Measurements from ENCODE around the gene PDIK1L.

The PDIK1L gene

DNA sequence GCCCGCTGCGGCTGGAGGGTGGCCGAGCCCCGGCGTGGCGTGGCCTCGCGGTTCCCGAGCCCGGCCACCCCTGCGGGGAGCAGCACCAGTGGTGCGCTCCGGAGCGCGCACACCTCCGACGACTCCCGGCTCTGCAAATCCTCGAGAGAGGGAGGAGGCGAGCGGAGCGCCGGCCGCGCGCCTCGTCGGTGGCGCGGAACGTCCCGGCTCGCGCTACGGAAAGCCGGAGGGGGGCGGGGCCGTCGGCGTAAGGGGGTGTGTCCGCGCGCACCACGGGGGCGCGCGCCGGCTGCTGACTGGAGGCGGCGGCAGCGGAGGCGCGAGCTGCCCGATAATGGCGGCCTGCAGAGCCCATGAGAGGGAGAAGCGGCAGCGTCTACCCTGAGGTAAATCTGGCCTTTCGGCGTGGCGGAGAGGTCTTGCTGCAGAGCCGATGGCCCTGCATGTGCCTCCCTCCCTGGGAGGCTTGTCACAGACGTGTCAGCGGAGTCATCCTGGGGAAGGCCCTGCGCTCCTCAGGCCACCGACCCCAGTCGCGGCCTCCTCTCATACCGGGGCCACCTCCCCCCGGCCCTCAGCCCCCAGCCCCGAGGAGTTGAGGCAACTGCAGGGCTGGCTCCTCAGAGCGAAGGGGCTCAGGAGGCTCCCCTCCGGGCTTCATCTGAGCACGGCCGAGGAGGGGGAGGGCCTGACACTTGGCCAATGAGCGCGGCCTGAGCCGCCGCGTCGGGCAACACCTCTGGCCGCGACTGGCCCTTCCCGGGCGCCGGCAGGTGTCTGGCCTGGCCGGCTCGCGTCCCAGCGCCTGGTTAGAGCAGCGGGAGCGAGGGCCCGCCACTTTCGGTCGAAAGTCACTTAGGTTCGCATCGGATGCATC lies at the start of gene PDIK1L:
PDIK1L (plus strand) TSS at position 295 of the 877 bp plus-strand sequence. CDS start 2,485 bp downstream, outside the sequence.
- peak; percentile 94 to 95 for DNase-seq

DNA sequence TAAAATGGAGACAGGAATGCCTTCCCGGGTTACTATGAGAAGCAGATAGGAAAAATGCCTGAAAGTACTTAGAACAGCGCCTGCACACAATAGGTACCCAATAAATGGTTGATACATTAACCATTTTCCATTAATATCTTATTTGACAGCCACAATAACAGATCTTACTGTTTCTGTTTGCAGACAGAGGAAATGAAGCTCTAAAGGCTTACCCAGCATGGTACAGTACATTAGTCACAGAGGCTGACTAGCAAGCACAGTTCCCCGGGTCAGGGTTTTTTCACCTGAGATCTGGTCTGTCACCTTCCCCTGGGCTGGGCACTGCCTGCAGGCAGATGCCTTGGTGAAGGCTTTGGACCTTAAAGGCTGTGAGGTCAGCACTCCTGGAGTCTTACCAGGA lies 47.1 kb upstream of the PDIK1L start:
- DNase-seq = no peak

DNA sequence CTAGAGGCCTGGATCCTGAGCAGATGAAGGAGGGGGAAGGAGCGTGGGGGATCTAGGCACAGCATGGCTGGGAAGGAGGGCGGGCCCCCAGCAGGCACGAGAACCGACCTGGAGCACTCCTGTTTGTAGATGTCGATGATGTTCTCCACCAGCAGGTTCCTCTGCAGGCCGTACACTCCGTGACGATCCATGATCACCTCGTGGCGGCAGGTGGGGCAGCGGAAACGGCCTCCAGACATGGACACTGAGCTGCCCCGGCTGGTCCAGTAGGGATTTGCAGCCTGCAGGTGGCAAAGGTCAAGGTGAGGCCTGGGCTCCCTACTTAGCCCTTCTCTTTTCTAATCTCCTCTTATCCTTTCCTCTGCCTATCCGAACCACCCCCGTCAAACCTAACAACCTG lies 45.5 kb upstream of the PDIK1L start:
- DNase-seq = no peak

DNA sequence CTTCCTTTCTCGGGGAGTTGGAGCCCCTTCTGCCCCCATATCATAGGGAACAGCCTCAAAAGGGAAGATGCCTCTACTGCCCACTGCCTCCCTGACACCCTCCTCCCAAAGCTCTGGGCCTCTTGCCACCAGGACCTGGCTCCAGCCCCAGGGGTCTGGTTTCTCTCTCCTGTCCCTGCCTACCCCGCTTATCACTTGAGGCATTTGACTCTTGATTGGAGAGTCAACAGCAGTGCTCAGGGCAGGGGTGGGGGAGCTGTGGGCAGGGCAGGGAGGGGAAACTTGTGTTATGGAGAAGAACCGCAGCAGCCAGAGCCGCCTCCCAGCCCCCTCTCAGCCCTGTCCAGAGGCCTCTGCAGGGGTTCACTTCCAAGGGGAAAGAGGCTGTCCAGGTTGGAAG lies 44.8 kb upstream of the PDIK1L start:
- DNase-seq = no peak

DNA sequence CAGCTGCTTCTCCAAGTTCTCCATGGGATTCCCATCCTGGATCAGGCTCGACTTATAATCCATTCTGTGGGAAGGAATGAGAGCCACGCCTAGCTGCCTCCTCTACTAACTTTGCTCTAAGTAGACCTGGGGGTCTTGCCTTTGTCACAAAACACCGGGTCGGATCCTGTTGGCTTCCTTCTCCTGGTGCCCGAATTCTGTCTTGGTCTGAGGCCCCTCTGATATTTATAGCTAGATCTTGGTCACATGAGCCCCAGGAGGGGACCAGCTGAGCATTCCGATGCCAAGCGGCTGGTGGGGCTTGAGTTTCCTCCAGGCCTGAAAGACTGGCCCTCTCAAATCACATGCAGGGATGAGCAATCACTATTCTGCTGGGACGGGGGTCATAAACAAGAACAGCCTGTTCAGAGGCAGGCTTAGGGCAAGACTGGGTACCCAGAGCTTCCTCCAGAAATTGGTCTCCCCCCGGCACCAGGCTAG lies 44.2 kb upstream of the PDIK1L start, which contains the start of gene TRIM63:
TRIM63 (minus strand) TSS at position 199 of the 480 bp plus-strand sequence; CDS start at position 63, 136 bp downstream.
- DNase-seq = no peak

DNA sequence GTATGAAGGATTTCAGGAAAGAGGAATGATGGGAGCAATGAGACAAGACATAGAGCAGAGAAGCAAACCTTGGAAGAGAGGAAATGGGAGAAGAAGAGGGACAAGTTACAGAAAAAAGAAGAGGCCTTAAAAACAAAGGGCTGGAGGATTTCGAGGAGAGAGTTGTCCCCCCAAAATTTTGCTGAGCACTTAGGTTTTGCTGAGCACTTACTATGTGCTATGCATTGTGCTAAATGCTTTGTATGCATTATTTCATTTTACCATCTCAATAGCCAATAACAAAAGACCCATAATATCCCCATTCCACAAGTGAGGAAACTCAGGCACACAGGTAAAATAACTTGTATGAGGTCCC lies 41.7 kb upstream of the PDIK1L start:
- no peak for DNase-seq

DNA sequence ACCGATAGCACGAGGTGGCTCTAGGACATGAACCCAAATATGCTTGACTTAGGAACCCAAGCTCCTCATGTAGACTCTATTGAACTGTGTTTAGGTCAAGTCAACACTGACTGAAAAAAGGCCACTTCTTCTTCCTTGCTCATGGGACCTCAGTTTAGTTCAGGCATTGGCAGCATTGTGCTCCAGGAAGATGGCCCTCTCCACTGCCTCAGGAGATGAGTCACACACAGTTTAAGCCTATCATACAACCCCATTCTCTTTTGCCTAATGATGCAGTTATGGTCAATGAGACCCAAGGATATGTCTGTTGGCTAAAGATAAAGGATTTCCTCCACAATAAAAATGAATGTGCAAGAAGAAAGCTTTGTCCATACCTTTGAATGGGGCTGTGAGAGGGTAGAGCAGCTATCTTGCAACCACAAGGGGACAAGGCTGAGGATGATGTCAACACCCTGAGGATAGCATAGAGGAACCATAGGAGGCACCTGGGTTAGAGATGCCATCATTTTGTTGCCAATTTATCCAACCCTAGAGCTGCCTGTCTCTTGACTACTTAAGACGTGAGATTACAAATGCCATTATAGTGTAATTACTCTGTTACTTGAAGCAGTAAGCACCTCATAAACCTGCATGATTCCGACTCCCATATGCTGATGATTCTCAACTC lies 41.2 kb upstream of the PDIK1L start:
- DNase-seq = no peak

GRCh38 chr1:26070963-26071342 lies 40.7 kb upstream of the PDIK1L start:
- no peak for DNase-seq

DNA sequence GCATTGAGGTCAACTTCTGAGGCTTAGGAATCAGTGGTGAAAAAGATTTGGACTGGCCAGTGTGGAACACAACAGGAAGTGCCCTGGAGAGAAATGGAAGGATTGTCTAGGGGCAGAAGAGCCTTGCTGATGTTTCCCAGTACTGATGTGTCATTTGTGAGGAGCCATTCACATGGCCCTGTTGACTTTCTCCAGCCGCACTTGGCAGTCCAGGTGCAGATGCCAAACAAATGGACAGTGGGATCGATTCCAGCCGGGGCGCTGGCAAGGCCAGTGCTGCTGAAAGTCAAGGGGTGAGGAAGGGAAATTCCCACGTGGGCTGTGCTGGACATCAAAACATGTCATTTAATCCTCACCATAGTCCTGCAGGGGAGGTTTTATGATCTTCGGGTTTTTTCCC lies 39.3 kb upstream of the PDIK1L start:
- DNase-seq = no peak

GRCh38 chr1:26075421-26076144 lies 36.0 kb upstream of the PDIK1L start:
- no peak for DNase-seq

GRCh38 chr1:26077524-26077923 lies 34.1 kb upstream of the PDIK1L start:
- DNase-seq = no peak

DNA sequence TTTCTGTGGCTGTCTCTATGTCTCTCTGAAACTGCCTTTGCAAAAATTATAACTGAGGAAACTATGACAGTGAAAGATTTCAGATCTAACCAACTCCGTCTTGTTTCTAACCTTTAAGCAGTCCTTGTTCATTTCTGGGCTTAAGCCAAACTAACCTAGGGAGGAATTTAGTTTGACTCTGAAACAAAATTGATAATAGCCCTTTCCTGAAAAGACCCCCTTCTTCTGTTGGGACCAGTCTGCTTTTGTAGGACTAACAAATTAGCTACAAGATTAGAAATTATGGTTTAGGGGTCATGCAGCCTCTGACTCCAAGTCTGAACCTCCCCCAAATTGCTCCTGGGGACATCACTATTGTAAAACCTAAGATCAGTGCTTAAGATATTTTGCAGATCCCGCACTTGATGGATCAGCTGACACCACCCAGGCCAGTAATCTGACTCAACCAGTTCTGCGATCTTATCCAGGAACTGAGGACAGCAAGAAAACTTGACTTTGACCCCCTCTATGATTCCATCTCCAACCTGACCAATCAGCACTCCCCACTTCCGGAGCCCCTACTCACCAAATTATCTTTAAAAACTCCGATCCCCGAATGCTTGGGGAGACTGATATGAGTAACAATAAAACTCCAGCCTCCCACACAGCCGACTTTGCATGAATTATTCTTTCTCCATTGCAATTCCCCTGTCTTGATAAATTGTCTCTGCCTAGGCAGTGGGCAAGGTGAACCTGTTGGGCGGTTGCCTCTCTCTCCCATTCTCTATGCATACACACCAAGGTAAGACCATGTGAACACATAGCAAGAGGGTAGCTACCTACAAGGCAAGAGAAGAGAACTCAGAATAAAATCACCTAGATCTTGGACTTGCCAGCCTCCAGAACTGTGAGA lies 33.1 kb upstream of the PDIK1L start:
- DNase-seq = no peak

- DNase-seq = no peak
Measured at GRCh38 chr1:26079178-26079563, 32.5 kb upstream of the PDIK1L start.

DNA sequence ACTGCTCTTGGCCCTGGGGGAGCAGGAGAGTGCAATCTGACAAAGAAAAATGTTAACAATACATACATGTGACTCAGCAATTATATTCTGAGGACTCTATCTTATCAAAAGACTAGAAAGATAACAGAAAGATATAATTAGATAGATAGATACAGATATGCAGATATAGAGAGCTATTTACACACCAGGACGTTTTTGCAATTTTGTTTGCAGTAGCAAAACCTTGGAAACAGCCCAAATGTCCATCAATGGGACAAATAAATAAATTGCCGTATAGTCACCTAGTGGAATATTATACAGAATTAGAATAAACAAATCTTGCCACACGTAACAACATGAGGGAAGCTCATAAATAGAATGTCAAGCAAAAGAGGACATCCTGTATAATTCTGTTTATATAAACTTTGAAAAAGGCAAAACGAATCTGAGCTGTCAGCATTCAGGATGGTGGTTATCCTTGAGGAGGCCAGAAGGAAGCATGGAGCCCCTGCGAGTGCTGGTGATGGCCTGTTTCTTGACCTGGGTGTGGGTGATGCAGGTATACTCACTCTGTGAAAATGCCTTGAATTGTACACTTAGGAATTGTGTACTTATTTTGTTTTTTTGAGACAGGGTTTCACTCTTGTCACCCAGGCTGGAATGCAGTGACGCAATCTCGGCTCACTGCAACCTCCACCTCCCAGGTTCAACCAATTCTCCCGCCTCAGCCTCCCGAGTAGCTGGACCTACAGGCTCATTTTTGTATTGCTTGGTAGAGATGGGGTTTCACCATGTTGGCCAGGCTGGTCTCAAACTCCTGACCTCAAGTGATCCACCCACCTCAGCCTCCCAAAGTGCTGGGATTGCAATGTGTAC lies 31.4 kb upstream of the PDIK1L start:
- no peak for DNase-seq

- no peak for DNase-seq
Measured at GRCh38 chr1:26081267-26082019, 30.2 kb upstream of the PDIK1L start.

DNA sequence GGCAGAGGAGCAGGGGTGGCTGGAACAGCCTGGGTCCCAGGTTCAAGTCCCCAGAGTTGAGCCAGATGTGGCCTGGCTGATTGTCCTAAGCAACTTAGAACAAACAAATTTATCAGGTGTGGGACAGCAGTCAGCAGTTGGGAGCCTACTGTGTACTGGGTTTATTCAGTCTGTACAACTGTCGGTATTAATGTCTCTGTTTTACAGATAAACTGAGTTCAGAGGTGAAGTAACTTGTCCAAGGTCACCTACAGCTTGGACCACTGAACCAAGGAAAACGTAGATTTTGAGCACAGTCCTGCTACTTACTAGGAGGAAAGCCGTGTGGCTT lies 29.6 kb upstream of the PDIK1L start:
- no peak for DNase-seq

DNA sequence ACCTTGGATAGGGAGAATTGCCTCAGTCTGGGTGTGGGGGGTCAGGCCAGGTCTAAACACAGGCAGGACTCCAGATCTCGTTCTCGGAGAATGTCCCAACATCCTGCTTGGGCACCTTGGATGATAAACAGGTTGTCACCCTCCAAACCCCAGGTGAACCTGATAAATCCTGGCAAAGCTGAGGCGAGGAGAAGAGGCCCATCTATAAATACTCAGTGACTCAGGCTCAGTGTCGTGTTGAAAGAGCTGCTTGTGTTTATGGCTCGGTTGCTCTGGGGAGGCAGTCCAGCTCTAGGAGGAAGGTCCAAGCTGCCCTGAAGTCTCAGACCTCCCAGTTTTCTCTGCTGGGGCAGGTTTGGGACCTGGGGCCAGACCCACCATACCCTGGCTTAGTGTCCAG lies 28.4 kb upstream of the PDIK1L start:
- DNase-seq = no peak

- no peak for DNase-seq
Measured at GRCh38 chr1:26084091-26084561, 27.5 kb upstream of the PDIK1L start.

DNA sequence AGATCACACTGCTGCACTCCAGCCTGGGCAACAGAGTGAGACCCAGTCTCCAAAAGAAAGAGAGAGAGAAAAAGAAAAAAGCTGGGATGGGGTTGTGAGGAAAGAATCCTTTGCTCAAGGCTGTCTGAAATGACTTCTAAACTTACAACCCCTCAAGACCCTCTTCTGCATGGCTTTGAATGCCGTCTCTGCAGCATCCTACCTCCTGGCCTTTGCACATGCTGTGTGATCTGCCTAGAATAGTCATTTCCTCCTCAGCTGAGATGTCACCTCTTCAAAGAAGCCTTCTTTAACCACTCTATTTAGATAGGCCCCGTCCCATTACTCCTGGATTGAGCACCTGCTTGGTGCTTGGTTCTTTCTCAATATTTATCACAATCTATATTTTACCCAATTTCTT lies 26.8 kb upstream of the PDIK1L start:
- no peak for DNase-seq

DNA sequence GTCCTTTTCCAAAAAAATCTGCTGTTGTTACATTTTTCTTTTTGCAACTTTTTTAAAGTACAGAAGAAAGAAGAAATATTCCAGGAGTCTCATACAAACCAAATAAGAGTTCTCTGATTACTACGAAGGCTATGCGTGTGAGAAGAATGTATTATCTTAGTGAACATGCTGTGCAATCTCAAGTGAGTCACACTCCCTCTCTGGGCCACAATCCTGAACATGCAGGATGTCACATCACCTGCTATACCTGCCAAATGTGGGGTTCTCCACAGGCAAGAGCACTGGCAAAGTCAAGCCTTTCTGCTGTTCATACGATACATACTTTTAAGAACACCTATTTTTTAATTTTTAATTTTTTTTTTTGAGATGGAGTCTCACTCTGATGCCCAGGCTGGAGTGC lies 22.5 kb upstream of the PDIK1L start:
- no peak for DNase-seq

DNA sequence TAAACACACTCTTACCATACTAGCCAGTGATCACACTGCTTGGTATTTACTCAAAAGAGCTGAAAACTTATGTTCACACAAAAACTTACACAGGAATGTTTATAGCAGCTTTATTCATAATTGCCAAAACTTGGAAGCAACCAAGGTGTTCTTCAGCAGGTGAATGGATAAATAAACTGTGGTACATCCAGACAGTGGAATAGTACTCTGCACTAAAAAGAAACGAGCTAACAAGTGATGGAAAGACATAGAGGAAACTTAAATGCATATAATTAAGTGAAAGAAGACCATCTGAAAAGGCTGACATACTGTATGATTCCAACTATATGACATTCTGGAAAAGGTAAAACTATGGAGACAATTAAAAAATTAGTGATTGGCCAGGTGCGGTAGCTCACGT lies 20.7 kb upstream of the PDIK1L start:
- DNase-seq = no peak
